ENCODE results near the gene ABHD16B.

The ABHD16B gene

GRCh38 chr20:63897978-63898561 lies 36.8 kb downstream of the ABHD16B start:
- no peak for DNase-seq

- no peak for DNase-seq
Observed at GRCh38 chr20:63898882-63899558, 37.7 kb downstream of the ABHD16B start.

- no peak for DNase-seq
Observed at GRCh38 chr20:63900413-63900812, 39.1 kb downstream of the ABHD16B start.

GRCh38 chr20:63903796-63904561 lies 42.7 kb downstream of the ABHD16B start:
- no peak for DNase-seq

GRCh38 chr20:63908008-63908682 lies 46.8 kb downstream of the ABHD16B start:
- no peak for DNase-seq

- DNase-seq = no peak
Observed at GRCh38 chr20:63911176-63911575, 49.9 kb downstream of the ABHD16B start.

Measured in activated effector memory CD4-positive, alpha-beta T cell treated with anti-CD3 and anti-CD28 coated beads, Interleukin-2, amount 50 U/mL, for 16 hours (primary cell).